NK-92 (cell line): ENCODE results near the gene SLC35F3.

Source experiments
- DNase-seq: peaks from one replicate; lab custom pipeline; 2025; ENCODE audit not compliant: unreplicated experiment; lab: John Stamatoyannopoulos, UW

The SLC35F3 gene

GRCh38 chr1:233909195-233909594 lies 4.7 kb downstream of the SLC35F3 start:
- DNase-seq: no peak

- DNase-seq: no peak
Measured at GRCh38 chr1:233912447-233912846, 8.0 kb downstream of the SLC35F3 start.

- no peak for DNase-seq
Measured at GRCh38 chr1:233912909-233913308, 8.4 kb downstream of the SLC35F3 start.

GRCh38 chr1:233916706-233917105 lies 12.2 kb downstream of the SLC35F3 start:
- DNase-seq: no peak

- DNase-seq: no peak
Measured at GRCh38 chr1:233919786-233920185, 15.3 kb downstream of the SLC35F3 start.

- DNase-seq: no peak
Measured at GRCh38 chr1:233928123-233928522, 23.6 kb downstream of the SLC35F3 start.

- no peak for DNase-seq
Measured at GRCh38 chr1:233933339-233933738, 28.9 kb downstream of the SLC35F3 start.

GRCh38 chr1:233935297-233935868 lies 30.9 kb downstream of the SLC35F3 start:
- no peak for DNase-seq

GRCh38 chr1:233936422-233936821 lies 31.9 kb downstream of the SLC35F3 start:
- DNase-seq: no peak

GRCh38 chr1:233936842-233937241 lies 32.4 kb downstream of the SLC35F3 start:
- DNase-seq: no peak

- DNase-seq: no peak
Measured at GRCh38 chr1:233938476-233938875, 34.0 kb downstream of the SLC35F3 start.

GRCh38 chr1:233939451-233939850 lies 35.0 kb downstream of the SLC35F3 start:
- DNase-seq: no peak

- no peak for DNase-seq
Measured at GRCh38 chr1:233940908-233941307, 36.4 kb downstream of the SLC35F3 start.

GRCh38 chr1:233944601-233945000 lies 40.1 kb downstream of the SLC35F3 start:
- no peak for DNase-seq

GRCh38 chr1:233945573-233945972 lies 41.1 kb downstream of the SLC35F3 start:
- no peak for DNase-seq

GRCh38 chr1:233945979-233946378 lies 41.5 kb downstream of the SLC35F3 start:
- no peak for DNase-seq

GRCh38 chr1:233946724-233947123 lies 42.2 kb downstream of the SLC35F3 start:
- no peak for DNase-seq

- DNase-seq: no peak
Measured at GRCh38 chr1:233951804-233952203, 47.3 kb downstream of the SLC35F3 start.

GRCh38 chr1:233957691-233958090 lies 53.2 kb downstream of the SLC35F3 start:
- DNase-seq: no peak

GRCh38 chr1:233959102-233959501 lies 54.6 kb downstream of the SLC35F3 start:
- DNase-seq: no peak

- no peak for DNase-seq
Measured at GRCh38 chr1:233959971-233960370, 55.5 kb downstream of the SLC35F3 start.

- no peak for DNase-seq
Measured at GRCh38 chr1:233960386-233960785, 55.9 kb downstream of the SLC35F3 start.

GRCh38 chr1:233962878-233963277 lies 58.4 kb downstream of the SLC35F3 start:
- no peak for DNase-seq

- DNase-seq: no peak
Measured at GRCh38 chr1:233965856-233966255, 61.4 kb downstream of the SLC35F3 start.
